GM20000 (cell line): ENCODE measurements around the gene GRID1.

ENCODE experiments used
- DNase-seq: peaks from one replicate; pipeline ENCODE4 v3.0.0; 2012; ENCODE audit warnings: low spot score
- TF ChIP-seq, protein P1 (sequence below): IDR thresholded peaks from 2 replicates; pipeline ENCODE4 v1.5.1; 2012; ENCODE audit warnings: mild to moderate bottlenecking, control low read depth; ENCODE audit errors: extremely low read depth, missing control alignments

Gene GRID1

GRCh38 chr10:85679710-85680109 lies 686.9 kb downstream of the GRID1 start:
- TF ChIP-seq, protein P1, sequence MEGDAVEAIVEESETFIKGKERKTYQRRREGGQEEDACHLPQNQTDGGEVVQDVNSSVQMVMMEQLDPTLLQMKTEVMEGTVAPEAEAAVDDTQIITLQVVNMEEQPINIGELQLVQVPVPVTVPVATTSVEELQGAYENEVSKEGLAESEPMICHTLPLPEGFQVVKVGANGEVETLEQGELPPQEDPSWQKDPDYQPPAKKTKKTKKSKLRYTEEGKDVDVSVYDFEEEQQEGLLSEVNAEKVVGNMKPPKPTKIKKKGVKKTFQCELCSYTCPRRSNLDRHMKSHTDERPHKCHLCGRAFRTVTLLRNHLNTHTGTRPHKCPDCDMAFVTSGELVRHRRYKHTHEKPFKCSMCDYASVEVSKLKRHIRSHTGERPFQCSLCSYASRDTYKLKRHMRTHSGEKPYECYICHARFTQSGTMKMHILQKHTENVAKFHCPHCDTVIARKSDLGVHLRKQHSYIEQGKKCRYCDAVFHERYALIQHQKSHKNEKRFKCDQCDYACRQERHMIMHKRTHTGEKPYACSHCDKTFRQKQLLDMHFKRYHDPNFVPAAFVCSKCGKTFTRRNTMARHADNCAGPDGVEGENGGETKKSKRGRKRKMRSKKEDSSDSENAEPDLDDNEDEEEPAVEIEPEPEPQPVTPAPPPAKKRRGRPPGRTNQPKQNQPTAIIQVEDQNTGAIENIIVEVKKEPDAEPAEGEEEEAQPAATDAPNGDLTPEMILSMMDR, result no peak
- no peak for DNase-seq

DNA sequence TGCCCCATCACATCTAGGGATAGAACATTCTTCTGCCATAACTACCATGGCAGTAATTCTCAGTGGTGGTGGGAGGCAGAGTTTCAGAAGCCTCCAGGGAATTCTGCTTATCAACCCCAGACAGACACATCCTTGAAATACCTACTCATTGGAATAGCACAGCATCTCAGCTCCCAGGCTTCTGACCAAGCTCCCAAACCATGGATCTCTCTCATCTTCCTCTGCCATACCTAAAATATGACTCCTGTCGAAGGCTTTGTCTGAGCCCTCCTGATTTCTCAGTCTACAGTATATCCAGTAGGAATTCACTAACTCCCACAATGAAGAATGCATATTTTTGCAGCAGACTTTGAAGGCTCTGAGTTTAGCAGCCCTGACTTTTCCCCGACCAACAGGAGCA lies 687.5 kb downstream of the GRID1 start:
- no peak for DNase-seq
- TF ChIP-seq, protein P1, result no peak

DNA sequence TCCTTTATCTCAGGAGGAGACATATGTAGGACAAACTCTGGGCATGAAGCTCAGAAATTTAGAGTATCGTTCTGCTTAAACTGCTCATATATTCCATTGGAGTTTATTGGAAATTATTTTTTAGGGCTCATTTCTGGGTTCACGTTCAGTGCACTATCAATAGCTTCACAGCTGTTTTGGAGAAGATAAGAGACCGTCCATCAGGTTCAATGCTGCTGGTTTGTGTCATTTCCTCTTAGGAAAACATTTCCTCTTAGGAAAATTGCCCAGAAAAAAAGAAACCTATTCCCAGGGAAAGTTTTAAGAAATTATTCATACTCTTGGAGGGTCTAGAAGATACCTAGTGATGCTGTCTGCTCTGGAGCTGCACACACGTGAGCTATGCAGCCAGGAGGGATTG lies 691.7 kb downstream of the GRID1 start:
- TF ChIP-seq, protein P1, result no peak

DNA sequence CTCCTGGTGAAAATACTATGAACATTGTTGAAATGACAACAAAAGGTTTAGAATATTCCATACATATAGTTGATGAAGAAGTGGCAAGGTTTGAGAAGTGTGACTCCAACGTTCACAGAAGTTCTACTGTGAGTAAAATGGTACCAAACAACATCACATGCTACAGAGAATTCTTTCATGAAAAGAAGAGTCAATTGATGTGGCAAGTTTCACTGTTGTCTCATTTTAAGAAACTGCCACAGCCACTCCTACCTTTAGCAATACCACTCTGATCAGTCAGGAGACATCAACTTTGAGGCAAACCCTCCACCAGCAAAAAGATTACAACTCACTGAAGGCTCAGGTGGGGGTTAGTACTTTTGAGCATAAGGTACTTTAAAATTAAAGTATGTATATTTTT lies 693.3 kb downstream of the GRID1 start:
- DNase-seq, result no peak
- TF ChIP-seq, protein P1, result no peak

More for the DNA sequence above, 691.7 kb downstream of the GRID1 start:
- no peak for DNase-seq

GRCh38 chr10:85671530-85671929 lies 695.1 kb downstream of the GRID1 start:
- TF ChIP-seq, protein P1, result no peak
- DNase-seq, result no peak

GRCh38 chr10:85668522-85668921 lies 698.1 kb downstream of the GRID1 start:
- TF ChIP-seq, protein P1, result no peak
- no peak for DNase-seq

- TF ChIP-seq, protein P1, result no peak
- DNase-seq, result no peak
Measured at GRCh38 chr10:85667638-85668233, 698.9 kb downstream of the GRID1 start.
